ENCODE data around the gene EML6. TPM values are rescaled to one million over a fixed set of nuclear protein-coding genes. Genes with fewer than 3 reads are reported as not detected.

Gene EML6
- total RNA-seq, 1 donor from 2014 or later = 8.1 TPM

DNA sequence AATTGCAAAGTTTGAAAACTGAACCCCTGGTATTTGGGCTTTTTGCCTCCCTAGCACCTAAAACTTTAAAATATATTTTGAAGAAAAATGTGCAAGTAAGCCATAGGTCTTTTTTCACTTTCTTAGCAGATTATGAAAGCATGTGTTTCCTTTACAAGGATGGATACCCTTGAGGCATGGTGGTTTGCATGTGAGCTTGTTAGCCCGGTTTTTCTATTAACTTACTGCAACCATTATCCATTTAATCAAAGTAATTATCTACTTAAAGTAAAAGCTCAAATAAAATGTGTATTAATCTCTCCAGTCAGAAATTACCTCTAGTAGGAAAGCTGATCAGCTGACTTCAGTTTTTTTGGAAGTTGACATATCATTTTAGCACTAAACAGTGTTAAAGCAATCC lies 140.6 kb downstream of the EML6 start:
- no peaks in the 10 kb centered on the region for H3K9me3 Mint-ChIP-seq

DNA sequence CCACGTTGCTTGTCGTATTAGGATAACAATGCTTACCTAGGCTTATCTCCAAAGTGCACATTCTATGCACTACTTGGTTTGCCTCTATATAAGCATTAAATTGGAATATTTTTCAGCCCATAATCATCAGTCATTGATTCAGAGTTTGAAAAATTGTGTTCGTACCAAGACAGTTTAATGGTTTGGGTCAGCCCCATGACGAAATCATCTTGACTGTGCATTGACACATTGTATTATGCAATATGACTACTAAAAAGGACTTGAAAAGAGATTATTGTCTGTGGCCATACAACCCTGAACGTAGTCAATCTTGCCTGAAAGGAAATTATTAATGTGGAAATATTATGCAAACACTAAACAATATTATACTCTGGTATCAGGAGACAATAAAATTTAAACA lies 141.3 kb downstream of the EML6 start:
- H3K9me3 Mint-ChIP-seq = no peaks in the 10 kb centered on the region
- no peak overlapping the region for H3K4me3 Mint-ChIP-seq
- TF ChIP-seq, protein P1, sequence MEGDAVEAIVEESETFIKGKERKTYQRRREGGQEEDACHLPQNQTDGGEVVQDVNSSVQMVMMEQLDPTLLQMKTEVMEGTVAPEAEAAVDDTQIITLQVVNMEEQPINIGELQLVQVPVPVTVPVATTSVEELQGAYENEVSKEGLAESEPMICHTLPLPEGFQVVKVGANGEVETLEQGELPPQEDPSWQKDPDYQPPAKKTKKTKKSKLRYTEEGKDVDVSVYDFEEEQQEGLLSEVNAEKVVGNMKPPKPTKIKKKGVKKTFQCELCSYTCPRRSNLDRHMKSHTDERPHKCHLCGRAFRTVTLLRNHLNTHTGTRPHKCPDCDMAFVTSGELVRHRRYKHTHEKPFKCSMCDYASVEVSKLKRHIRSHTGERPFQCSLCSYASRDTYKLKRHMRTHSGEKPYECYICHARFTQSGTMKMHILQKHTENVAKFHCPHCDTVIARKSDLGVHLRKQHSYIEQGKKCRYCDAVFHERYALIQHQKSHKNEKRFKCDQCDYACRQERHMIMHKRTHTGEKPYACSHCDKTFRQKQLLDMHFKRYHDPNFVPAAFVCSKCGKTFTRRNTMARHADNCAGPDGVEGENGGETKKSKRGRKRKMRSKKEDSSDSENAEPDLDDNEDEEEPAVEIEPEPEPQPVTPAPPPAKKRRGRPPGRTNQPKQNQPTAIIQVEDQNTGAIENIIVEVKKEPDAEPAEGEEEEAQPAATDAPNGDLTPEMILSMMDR (conservative IDR thresholded peaks at IDR 0.05) = no peak
- no peak overlapping the region for H3K27ac Mint-ChIP-seq
- H3K4me1 Mint-ChIP-seq (ENCODE audit: unreplicated experiment) = peaks cover 5% of the 10 kb centered on the region
- no peaks in the 10 kb centered on the region for H3K36me3 Mint-ChIP-seq
- no peak for DNase-seq (ENCODE audit: extremely low spot score, unreplicated experiment)
- no peaks in the 10 kb centered on the region for H3K27me3 Mint-ChIP-seq

More for the DNA sequence above, 140.6 kb downstream of the EML6 start:
- DNase-seq (ENCODE audit: extremely low spot score, unreplicated experiment) = no peak
- Mint-ChIP-seq H3K27ac (no peak overlapping the region), H3K4me1 (ENCODE audit: unreplicated experiment) (peaks cover 5% of the 10 kb centered on the region), H3K36me3 (no peaks in the 10 kb centered on the region), H3K4me3 (no peak overlapping the region), H3K27me3 (no peaks in the 10 kb centered on the region)
- TF ChIP-seq, protein P1 (conservative IDR thresholded peaks at IDR 0.05) = no peak

DNA sequence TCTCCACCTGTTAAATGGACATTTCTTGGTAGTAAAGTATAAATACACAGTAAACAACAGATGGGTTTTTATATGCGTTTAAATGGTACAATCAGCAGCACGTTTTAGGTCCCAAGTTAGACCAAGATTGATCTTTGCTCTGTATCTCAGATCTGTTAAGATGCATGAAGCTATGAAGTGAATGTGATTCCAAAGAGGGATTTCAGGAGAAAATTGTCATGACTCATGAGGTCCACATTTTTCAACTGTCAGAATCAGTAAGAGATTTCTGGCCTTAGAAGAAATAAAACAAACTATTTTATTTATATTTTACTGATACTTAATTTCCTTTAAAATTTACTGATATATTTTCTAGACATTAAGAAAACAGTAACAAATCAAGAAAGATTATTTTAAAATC lies 142.7 kb downstream of the EML6 start:
- peaks cover 5% of the 10 kb centered on the region for H3K4me1 Mint-ChIP-seq (ENCODE audit: unreplicated experiment)
- TF ChIP-seq, protein P1 (conservative IDR thresholded peaks at IDR 0.05) = no peak
- H3K36me3 Mint-ChIP-seq = no peaks in the 10 kb centered on the region
- H3K27me3 Mint-ChIP-seq = no peaks in the 10 kb centered on the region
- no peaks in the 10 kb centered on the region for H3K9me3 Mint-ChIP-seq
- H3K27ac Mint-ChIP-seq = no peak overlapping the region
- DNase-seq (ENCODE audit: extremely low spot score, unreplicated experiment) = no peak
- no peak overlapping the region for H3K4me3 Mint-ChIP-seq

DNA sequence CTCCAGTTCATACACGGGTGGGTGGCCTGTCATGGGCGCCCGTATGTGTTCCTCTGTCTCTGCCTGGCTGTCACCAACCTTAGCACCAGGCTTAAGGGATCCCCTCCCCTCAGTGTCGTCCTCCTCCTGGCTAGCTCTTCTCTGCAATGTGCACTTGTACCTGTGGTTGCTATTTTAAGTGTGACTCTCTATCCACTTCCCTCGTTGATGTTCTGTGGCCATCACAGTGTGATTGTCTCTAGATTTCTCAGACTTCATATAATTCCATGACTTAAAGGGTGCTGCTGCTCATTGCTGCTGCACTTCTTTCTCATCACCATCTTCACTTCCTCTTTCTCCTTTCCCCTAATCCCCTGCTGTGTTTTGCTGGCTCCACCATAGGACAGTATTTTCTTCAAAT lies 143.4 kb downstream of the EML6 start:
- Mint-ChIP-seq H3K36me3 (no peaks in the 10 kb centered on the region), H3K4me1 (ENCODE audit: unreplicated experiment) (peaks cover 5% of the 10 kb centered on the region), H3K27me3 (no peaks in the 10 kb centered on the region), H3K27ac (no peak overlapping the region), H3K9me3 (no peaks in the 10 kb centered on the region), H3K4me3 (no peak overlapping the region)
- DNase-seq (ENCODE audit: extremely low spot score, unreplicated experiment) = no peak
- TF ChIP-seq, protein P1 (conservative IDR thresholded peaks at IDR 0.05) = no peak

DNA sequence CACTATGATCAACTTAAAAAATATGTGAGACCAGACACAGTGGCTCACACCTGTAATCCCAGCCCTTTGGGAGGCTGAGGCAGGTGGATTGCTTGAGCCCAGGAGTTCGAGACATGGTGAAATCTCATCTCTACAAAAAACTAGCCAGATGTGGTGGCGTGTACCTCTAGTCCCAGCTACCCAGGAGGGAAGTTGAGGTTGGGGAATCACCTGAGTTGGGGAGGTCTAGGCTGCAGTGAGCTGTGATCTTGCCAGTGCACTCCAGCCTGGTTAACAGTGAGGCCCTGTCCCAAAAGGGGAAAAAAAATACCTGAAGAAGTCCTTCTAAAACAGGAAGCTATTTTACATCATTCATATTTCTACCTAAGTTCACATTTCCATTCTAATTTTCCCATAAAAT lies 144.0 kb downstream of the EML6 start:
- Mint-ChIP-seq H3K27ac (no peak overlapping the region), H3K4me3 (no peak overlapping the region), H3K27me3 (no peaks in the 10 kb centered on the region), H3K36me3 (no peaks in the 10 kb centered on the region), H3K9me3 (no peaks in the 10 kb centered on the region), H3K4me1 (ENCODE audit: unreplicated experiment) (peaks cover 5% of the 10 kb centered on the region)
- TF ChIP-seq, protein P1 (conservative IDR thresholded peaks at IDR 0.05) = no peak
- no peak for DNase-seq (ENCODE audit: extremely low spot score, unreplicated experiment)
